HCT116 (cell line): ENCODE results near the gene ADRB1. TPM values are rescaled to one million over a fixed set of nuclear protein-coding genes. Genes with fewer than 3 reads are reported as not detected.

Experiments used
- ATAC-seq: fragments of 200-7000 bp; cut with Tn5 transposase; 2 replicates; pipeline ENCODE4 v1.9.1; 2020; ENCODE audit warnings: mild to moderate bottlenecking, moderate library complexity
- BruUV-seq: library from RNA; stranded (reverse); fragments of 400-500 nt; replicated peaks from 2 replicates; lab custom pipeline; 2021; lab: Mats Ljungman, UMichigan
- CTCF ChIA-PET: fragments of 300-600 bp; sonication (Branson Sonifier 250); formaldehyde crosslinking; loops from one replicate; lab custom pipeline; 2021; ENCODE audit warnings: antibody characterized with exemption; lab: Charles Lee
- POLR2A ChIA-PET: fragments of 300-600, 350-600 bp; sonication (Branson Sonifier 250); formaldehyde crosslinking; loops from one replicate; lab custom pipeline; 2021; ENCODE audit warnings: antibody characterized with exemption; lab: Charles Lee
- RAD21 ChIA-PET, 2 experiments: fragments of 300-600 bp; sonication (Branson Sonifier 250); formaldehyde crosslinking; loops; one replicate each; lab custom pipeline; 2023; ENCODE audit warnings: low total read pairs in 2 of 2; ENCODE audit not compliant: uncharacterized antibody in 2 of 2, unreplicated experiment in 2 of 2, low non-redundant PET in 1 of 2; lab: Charles Lee
- DNase-seq: peaks from one replicate; pipeline ENCODE4 v3.0.0-alpha.2; 2010; ENCODE audit warnings: low read depth, low spot score
- H2AFZ ChIP-seq: fragments of 200-600 bp; shearing (Covaris generic), sonication (generic); 2 replicates; pipeline ENCODE4 v1.6.1; 2017; ENCODE audit warnings: low read depth, mixed run types, mixed read lengths, antibody characterized with exemption, low read length; ENCODE audit not compliant: poor library complexity, severe bottlenecking
- H3K27ac ChIP-seq: 2 replicates; pipeline ENCODE4 v1.5.1; 2012; ENCODE audit warnings: low read depth, low read length
- H3K27me3 ChIP-seq: fragments of 200-600 bp; sonication (generic); 2 replicates; pipeline ENCODE4 v1.6.1; 2016; ENCODE audit warnings: mixed run types, low read length, mixed read lengths; ENCODE audit not compliant: insufficient read depth
- H3K36me3 ChIP-seq, 2 experiments: fragments of 200-500 bp in 1 of 2; fragments of 200-600 bp in 1 of 2; sonication (Bioruptor generic) in 1 of 2; sonication (generic) in 1 of 2; 2 replicates each; pipeline versions ENCODE4 v1.5.1 to v1.6.1; 2014 to 2016; ENCODE audit warnings: low read length in 2 of 2, inconsistent platforms in 1 of 2, mixed read lengths in 1 of 2, mixed run types in 1 of 2; ENCODE audit not compliant: insufficient read depth in 2 of 2, control insufficient read depth in 1 of 2
- H3K4me1 ChIP-seq, 2 experiments: fragments of 200-600 bp in 1 of 2; sonication (generic) in 1 of 2; 2 replicates each; pipeline versions ENCODE4 v1.5.1 to v1.6.1; 2012 to 2017; ENCODE audit warnings: low read length in 2 of 2, inconsistent platforms in 1 of 2, mild to moderate bottlenecking in 1 of 2, mixed read lengths in 1 of 2, mixed run types in 1 of 2, moderate library complexity in 1 of 2; ENCODE audit not compliant: insufficient read depth in 2 of 2, control insufficient read depth in 1 of 2
- H3K4me2 ChIP-seq: fragments of 200-600 bp; sonication (generic); 2 replicates; pipeline ENCODE4 v1.6.1; 2017; ENCODE audit warnings: mixed run types, low read length, mixed read lengths
- H3K4me3 ChIP-seq, 2 experiments: fragments of 200-600 bp in 1 of 2; sonication (generic) in 1 of 2; replicated peaks in 1 of 2; 2 replicates each; pipeline ENCODE4 v1.5.1; 2011 to 2016; ENCODE audit warnings: low read length in 2 of 2, control low read depth in 1 of 2, low read depth in 1 of 2, mild to moderate bottlenecking in 1 of 2, mixed read lengths in 1 of 2, mixed run types in 1 of 2
- H3K79me2 ChIP-seq: fragments of 200-600 bp; sonication (generic); 2 replicates; pipeline ENCODE4 v1.6.1; 2017; ENCODE audit warnings: mild to moderate bottlenecking, mixed run types, low read length, moderate library complexity, mixed read lengths; ENCODE audit not compliant: insufficient read depth
- H3K9ac ChIP-seq: fragments of 200-600 bp; sonication (generic); 2 replicates; pipeline ENCODE4 v1.6.1; 2016; ENCODE audit warnings: low read length, mixed read lengths
- H3K9me2 ChIP-seq: fragments of 200-600 bp; sonication (generic), shearing (Covaris generic); 2 replicates; pipeline ENCODE4 v1.6.1; 2017; ENCODE audit warnings: mixed run types, mild to moderate bottlenecking, moderate library complexity; ENCODE audit not compliant: insufficient read depth
- H3K9me3 ChIP-seq, 2 experiments: fragments of 200-500 bp in 1 of 2; fragments of 200-600 bp in 1 of 2; sonication (Bioruptor generic) in 1 of 2; sonication (generic) in 1 of 2; 2 replicates each; pipeline ENCODE4 v1.6.1; 2014 to 2017; ENCODE audit warnings: low read length in 2 of 2, mixed read lengths in 2 of 2, inconsistent platforms in 1 of 2, low read depth in 1 of 2, mild to moderate bottlenecking in 1 of 2, mixed run types in 1 of 2, moderate library complexity in 1 of 2; ENCODE audit not compliant: control insufficient read depth in 1 of 2, insufficient read depth in 1 of 2
- H4K20me1 ChIP-seq: fragments of 200-600 bp; sonication (generic), shearing (Covaris generic); 2 replicates; pipeline ENCODE4 v1.6.1; 2017; ENCODE audit warnings: mixed run types, mild to moderate bottlenecking, moderate library complexity; ENCODE audit not compliant: insufficient read depth
- ATF3 ChIP-seq: IDR thresholded peaks from 2 replicates; pipeline ENCODE4 v1.6.1; 2012
- CTCF ChIP-seq, 3 experiments: fragments of 200-600 bp in 1 of 3; sonication (generic) in 1 of 3; IDR thresholded peaks in 2 of 3; conservative IDR thresholded peaks in 1 of 3; 2 replicates each; pipeline ENCODE4 v1.5.1; 2012 to 2017; ENCODE audit warnings: low read depth in 2 of 3, low read length in 2 of 3, antibody characterized with exemption in 1 of 3, borderline replicate concordance in 1 of 3, control low read depth in 1 of 3, mild to moderate bottlenecking in 1 of 3, mixed read lengths in 1 of 3, mixed run types in 1 of 3, moderate library complexity in 1 of 3; ENCODE audit not compliant: insufficient read depth in 1 of 3
- ELF1 ChIP-seq: IDR thresholded peaks from 2 replicates; pipeline ENCODE4 v1.6.1; 2012; ENCODE audit warnings: low read depth, borderline replicate concordance
- FOSL1 ChIP-seq: IDR thresholded peaks from 2 replicates; pipeline ENCODE4 v1.6.1; 2012; ENCODE audit warnings: low read depth
- REST ChIP-seq: IDR thresholded peaks from 2 replicates; pipeline ENCODE4 v1.6.1; 2012; ENCODE audit warnings: low read depth
- ZNF274 ChIP-seq: fragments of 200-500 bp; sonication (Bioruptor generic); IDR thresholded peaks from 2 replicates; pipeline ENCODE4 v1.6.1; 2014; ENCODE audit warnings: mild to moderate bottlenecking, low read depth, low read length, inconsistent platforms
- intact Hi-C: fragments of 100-400 bp; cut with micrococcal nuclease; formaldehyde crosslinking; loops from 2 replicates; pipeline ENCODE4 v1.10.0; 2022
- total RNA-seq: library from RNA; stranded (reverse); gene quantifications from one replicate; pipeline ENCODE4 v1.2.1, GENCODE V29; 2021; ENCODE audit not compliant: unreplicated experiment
- TF ChIP-seq, protein P1 (sequence below): IDR thresholded peaks from 2 replicates; pipeline ENCODE4 v1.6.1; 2011; ENCODE audit warnings: mild to moderate bottlenecking, low read length, moderate library complexity; ENCODE audit not compliant: insufficient replicate concordance; ENCODE audit errors: extremely low read depth

ADRB1 gene
- total RNA-seq, 1 experiment from 2014 or later: 0.89 TPM

DNA sequence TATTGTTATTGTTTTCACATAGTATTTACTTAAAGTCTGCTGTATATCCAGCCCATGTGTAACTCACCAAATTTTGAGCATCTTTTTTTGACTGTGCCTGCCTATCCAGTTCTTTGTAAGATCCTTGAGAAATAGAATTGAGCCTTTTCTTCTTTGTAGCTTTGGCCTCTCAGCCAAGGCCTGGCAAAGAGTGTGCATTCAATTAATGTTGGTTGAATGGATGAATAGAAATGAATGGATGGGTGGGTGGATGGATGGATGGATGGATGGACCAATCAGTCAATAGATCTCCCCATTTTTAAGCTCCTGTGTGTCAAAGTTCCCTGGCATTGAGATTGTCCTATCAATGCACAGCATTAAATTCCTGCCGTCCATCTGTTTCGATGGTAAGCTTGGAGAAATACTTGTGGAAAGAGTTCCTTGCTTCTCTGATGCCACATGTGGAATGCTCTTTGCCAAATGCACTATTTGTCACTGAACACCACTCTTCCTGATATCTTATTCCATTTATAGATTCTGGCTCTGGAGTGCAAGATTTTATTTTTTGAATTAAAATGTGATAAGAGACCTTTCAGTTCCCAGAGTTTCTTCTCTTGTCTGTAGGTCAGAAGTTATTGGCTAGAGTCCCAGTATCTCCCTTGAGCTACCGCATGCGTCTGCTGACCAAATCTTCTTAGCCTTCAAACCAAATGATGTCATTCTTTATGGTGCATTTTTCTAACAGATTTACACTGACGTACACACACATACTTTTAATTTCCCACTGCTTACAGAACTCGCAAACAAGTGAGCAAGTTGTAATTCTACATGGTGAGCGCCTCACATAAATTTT lies 20.7 kb upstream of the ADRB1 start:
- DNase-seq (no peak), ATAC-seq (no peak)
- no peak overlapping the region for H2AFZ ChIP-seq
- no peaks in the 10 kb centered on the region for H3K9me3 ChIP-seq
- peaks cover 23 to 35% of the 10 kb centered on the region in 2 experiments for H3K4me1 ChIP-seq
- ChIA-PET RAD21 (no interaction called here), CTCF (no interaction called here), POLR2A (interaction anchor here (1.0 kb wide), 1 partner anchor 20 kb away, joined by 3 read pairs; no protein-coding TSS in a partner anchor)
- no peak overlapping the region for H3K4me2 ChIP-seq
- H3K27me3 ChIP-seq: no peaks in the 10 kb centered on the region
- intact Hi-C loops: no loop called here
- no TSS peak for BruUV-seq
- H3K79me2 ChIP-seq: no peaks in the 10 kb centered on the region
- H4K20me1 ChIP-seq: no peaks in the 10 kb centered on the region
- H3K9me2 ChIP-seq: no peaks in the 10 kb centered on the region
- TF ChIP-seq REST (no peak), FOSL1 (no peak), ZNF274 (no peak), CTCF (IDR thresholded peaks at IDR 0.05 in 2 of 3, conservative IDR thresholded peaks at IDR 0.05 in 1 of 3; ENCODE audit: borderline replicate concordance in 1 of 3, insufficient read depth in 1 of 3, low read depth in 2 of 3, low read length in 2 of 3) (no peak), ELF1 (no peak), ATF3 (no peak)
- TF ChIP-seq, protein P1, sequence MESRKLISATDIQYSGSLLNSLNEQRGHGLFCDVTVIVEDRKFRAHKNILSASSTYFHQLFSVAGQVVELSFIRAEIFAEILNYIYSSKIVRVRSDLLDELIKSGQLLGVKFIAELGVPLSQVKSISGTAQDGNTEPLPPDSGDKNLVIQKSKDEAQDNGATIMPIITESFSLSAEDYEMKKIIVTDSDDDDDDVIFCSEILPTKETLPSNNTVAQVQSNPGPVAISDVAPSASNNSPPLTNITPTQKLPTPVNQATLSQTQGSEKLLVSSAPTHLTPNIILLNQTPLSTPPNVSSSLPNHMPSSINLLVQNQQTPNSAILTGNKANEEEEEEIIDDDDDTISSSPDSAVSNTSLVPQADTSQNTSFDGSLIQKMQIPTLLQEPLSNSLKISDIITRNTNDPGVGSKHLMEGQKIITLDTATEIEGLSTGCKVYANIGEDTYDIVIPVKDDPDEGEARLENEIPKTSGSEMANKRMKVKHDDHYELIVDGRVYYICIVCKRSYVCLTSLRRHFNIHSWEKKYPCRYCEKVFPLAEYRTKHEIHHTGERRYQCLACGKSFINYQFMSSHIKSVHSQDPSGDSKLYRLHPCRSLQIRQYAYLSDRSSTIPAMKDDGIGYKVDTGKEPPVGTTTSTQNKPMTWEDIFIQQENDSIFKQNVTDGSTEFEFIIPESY: no peak
- no peak overlapping the region for H3K9ac ChIP-seq
- H3K4me3 ChIP-seq: no peak overlapping the region
- no peak overlapping the region for H3K27ac ChIP-seq
- H3K36me3 ChIP-seq: no peaks in the 10 kb centered on the region
